ENCODE measurements around the gene TCF23.
"Not testable (repeated sequence)": the region's sequence is repeated elsewhere in the genome, so short reads cannot be mapped to it uniquely, and the experiment has no call there.

The TCF23 gene

GRCh38 chr2:27191070-27191829, 42.4 kb downstream of the TCF23 start:
- peak; percentile 22 for DNase-seq

GRCh38 chr2:27194538-27195354, 45.9 kb downstream of the TCF23 start:
- DNase-seq: no peak

- not testable (repeated sequence) for DNase-seq
These were observed 47.0 kb downstream of the TCF23 start for GRCh38 chr2:27195799-27196198.

- DNase-seq: not testable (repeated sequence)
These were observed 49.3 kb downstream of the TCF23 start for GRCh38 chr2:27198068-27198467.

- no peak for DNase-seq
These were observed 49.8 kb downstream of the TCF23 start for GRCh38 chr2:27198627-27199026.

GRCh38 chr2:27199241-27199640, 50.4 kb downstream of the TCF23 start:
- no peak for DNase-seq

GRCh38 chr2:27201675-27202074, 52.9 kb downstream of the TCF23 start:
- DNase-seq: no peak

- DNase-seq: no peak
These were observed 54.0 kb downstream of the TCF23 start for GRCh38 chr2:27202854-27203253.

GRCh38 chr2:27203741-27204140, 54.9 kb downstream of the TCF23 start:
- DNase-seq: no peak

GRCh38 chr2:27204566-27204965, 55.8 kb downstream of the TCF23 start:
- DNase-seq: no peak

GRCh38 chr2:27205206-27205605, 56.4 kb downstream of the TCF23 start:
- no peak for DNase-seq

GRCh38 chr2:27206346-27206745, 57.5 kb downstream of the TCF23 start:
- no peak for DNase-seq
